Bone marrow (tissue), 2 donors: ENCODE measurements around the gene NSD2.

Experiments used
- DNase-seq, 2 donors: peaks; one replicate each; lab custom pipeline; 2025; lab: John Stamatoyannopoulos, UW

NSD2 gene

DNA sequence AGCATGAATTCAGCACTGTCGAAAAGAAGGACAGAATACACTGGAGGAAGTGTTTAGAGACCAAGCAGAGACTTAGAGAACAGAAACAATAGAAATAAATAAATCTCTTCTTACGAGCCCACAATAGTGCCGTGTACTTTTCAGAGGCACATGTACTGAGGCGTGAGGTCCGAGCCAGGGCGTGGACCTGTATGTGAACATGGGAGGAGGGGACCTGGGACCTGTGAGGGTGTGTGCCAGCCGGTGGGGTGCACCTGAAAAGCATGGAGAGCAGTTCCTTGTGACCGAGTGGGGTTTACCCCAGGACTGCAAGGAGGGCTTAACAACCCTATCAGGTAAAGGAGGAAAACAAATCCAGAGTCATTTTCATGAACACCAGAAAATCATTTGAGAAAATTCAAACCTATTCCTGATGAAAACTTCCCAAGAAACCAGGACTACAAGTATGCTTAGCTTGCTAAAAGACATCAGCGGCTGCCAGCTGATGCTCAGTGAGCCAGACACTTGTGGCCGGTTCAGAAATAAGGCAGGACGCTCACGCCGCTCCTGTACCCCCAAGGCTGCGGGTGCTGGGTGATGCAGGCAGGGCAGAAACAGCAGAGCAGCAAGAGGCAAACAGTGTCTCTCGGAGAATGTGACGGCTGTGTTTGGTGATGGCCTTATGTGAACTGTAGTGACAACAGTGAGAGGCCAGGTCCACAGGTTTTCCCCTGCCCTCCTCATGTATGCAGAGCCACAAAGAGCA, 100.4 kb downstream of the NSD2 start:
- DNase-seq = no peak

DNA sequence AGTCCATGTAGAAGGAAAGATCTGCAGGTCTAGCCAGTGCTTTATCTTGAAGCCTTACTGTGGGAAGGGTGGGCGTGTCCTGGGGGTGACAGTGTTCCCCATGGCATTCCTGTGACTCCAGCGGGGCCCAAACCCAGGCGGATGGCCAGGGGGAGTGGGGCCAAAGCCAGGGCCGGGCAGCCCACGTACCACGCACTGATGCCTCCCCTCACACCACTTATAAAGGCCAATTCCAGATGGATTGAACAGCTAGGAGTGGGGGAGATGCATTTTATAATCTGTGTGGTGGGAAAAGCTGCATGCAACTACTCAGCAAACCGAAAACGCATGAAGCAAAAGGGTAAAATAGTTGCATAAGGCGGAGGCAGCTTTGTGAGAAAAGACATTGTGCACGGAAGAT, 101.2 kb downstream of the NSD2 start:
- DNase-seq = no peak

DNA sequence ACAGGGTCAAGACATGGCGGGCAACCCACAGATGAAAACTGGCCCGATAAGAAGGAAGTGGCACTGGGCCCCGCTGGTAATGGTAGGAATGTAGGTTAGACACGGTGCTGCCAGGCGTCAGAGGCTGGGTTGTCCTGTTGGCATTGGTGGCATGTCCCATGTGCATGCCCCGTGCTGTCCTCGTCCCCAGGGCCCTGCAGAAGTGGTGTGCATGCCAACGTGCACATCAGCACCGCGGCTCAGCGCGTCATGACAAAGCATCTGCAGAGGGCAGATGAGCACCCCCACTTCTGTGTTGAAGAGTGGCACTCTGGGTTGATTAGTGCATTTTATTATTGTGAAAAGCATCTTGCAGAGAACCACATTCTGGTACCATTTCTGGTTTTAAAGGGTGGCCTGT, 102.0 kb downstream of the NSD2 start:
- DNase-seq = no peak

DNA sequence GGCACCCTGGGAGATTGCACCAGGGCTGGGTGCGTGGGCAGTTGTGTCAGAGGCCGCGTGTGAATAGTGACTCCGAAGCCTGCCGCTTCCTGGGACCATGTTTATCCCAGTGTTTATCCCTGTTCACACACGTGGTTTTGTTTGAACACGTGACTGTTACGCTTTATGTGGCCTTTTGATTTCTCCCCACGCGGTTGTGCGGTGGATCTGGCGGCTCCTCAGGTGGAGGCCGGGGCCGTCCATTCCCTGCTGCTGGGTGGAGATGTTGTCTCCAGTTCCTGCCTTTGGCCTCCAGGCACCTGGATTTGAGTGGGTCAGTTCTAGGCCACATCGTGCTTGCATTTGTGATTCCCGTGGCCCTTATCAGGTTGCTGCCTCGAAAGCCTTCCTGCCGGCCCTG, 102.5 kb downstream of the NSD2 start:
- DNase-seq = no peak

DNA sequence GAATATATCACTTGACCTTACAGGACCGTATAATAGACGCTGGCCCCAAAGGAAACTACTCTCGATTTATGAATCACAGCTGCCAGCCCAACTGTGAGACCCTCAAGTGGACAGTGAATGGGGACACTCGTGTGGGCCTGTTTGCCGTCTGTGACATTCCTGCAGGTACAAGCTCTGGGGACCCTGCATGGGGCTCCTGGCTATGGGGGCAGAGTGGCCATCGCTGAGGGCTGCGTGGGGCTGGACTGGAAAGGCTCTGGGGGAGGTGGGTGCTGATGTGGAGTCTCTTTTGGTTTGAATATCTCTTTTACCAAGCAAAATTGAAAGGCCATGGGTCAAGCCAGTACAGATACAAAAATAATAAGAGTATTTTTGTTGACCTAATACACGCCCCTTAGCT, 103.6 kb downstream of the NSD2 start:
- no peak for DNase-seq

DNA sequence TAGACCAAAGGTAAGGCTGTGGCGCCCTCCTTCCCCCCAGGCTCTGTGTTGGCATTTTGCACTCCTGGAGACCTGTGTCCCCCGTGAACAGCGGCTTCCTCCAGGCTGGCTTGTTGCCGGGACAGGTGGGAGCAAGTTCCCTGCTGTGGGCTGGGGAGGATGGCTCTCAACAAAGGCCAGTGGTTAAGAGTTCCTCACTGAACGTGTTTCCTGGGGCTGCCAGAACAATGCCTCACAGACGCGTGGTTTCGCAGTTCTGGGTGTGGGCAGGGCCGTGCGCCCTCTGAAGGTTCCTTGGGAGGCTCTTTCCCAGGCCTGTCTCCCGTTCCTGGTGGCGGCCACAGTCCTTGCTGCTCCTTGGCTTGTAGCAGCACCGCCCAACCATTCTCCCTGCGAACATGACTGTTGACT, 104.2 kb downstream of the NSD2 start:
- no peak for DNase-seq

DNA sequence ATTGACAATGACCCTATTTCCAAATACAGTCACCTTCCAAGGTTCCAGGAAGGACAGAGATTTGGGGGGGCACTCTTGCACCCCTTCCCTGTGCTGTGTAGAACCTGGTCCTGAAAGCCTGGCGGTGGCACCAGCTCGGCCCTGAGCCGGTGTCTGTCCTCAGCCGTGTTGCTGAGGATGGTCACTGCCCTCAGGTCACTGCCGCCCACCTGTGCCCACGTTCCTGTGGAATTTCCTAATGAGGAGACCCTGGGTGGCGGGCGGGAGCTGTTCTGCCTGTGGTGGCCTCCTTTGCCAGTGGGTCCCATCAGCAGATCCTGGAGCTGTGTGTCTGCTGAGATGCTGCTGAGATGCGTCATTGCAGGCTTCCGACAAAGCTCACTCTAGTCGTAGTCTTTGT, 104.7 kb downstream of the NSD2 start:
- DNase-seq = no peak

DNA sequence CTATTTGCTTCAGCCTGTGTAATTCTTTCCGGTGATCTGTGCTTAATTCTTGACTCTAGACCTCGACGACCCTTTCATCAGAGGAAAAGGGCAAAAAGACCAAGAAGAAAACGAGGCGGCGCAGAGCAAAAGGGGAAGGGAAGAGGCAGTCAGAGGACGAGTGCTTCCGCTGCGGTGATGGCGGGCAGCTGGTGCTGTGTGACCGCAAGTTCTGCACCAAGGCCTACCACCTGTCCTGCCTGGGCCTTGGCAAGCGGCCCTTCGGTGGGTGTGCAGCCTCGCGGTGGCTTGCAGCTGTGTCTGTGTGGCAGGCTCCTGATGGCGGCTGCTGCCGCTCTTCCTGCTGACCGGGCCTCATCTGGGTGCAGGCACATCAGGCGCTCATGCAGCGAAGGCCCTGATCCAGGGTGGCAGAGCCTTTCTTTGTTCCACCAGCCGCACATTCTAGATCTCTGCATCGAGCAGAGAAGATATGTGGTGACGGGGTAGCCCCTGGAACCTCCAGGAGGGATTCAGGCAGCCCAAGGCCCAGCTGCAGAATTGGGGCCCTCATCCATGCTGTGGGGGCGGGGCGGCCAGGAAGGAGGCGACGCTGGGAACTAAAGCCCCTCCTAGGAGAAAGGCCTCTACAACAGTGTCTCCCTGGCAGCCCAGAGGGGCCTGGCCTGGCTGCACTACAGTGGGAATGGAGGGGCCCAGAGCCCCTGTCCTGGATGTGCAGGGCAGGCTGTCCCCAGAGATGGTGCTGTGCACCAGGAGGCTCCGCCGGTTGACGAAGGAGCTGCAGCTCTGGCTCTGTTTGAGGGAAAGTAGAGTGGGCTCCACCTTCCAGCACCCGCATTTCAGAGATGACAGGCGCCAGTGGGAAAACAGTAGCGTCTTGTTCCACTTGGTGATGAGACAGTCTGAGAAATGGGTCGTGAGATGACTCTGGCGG, 105.5 kb downstream of the NSD2 start:
- DNase-seq = no peak

DNA sequence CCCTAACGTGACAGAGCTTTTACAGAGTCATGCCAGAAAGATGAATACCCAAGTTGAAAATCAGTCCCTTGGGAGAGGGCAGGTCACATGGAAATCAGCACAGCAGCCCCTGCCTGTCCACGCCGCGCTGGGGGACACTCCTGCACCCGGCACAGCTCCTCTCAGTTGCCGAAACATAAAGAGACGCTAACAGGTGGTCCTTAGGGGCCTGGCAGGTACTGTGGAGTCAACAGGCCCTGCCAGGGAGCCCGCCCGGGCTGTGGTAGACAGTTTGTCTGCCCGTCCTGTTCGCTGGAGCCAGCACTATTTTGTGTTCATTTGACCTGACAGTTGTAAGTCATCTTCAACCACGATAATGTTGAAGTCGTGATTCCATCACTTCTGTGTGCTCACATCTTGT, 107.0 kb downstream of the NSD2 start:
- DNase-seq = no peak

DNA sequence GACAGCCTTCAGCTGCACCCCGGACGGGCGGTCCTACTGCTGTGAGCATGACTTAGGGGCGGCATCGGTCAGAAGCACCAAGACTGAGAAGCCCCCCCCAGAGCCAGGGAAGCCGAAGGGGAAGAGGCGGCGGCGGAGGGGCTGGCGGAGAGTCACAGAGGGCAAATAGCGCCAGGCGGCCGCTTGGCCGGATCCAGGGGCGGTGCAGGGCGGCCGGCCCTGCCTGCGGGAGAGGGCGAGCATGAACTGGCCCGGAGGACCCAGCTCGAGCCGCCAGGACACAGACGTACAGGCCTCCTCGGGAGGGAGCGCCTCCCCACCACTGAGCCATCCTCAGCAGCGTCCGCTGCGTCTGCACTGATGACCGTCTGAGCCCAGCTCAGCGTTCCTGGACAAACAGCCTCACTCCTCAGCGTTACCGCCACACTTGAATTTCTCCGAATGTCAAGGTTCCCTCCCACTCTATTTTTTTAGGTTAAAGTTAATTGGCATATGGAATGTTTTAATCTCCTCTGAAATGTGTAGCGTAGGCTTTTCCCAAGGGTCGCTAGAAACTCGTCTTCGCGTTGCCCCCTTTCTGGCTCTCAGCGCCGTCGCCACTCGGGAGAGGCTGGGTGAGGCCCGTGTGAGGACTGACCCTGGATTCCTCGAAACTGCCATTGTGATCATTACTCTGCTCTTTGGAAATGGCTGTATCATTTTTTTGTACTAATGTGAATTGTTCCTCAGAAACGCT, 107.7 kb downstream of the NSD2 start:
- DNase-seq = no peak

DNA sequence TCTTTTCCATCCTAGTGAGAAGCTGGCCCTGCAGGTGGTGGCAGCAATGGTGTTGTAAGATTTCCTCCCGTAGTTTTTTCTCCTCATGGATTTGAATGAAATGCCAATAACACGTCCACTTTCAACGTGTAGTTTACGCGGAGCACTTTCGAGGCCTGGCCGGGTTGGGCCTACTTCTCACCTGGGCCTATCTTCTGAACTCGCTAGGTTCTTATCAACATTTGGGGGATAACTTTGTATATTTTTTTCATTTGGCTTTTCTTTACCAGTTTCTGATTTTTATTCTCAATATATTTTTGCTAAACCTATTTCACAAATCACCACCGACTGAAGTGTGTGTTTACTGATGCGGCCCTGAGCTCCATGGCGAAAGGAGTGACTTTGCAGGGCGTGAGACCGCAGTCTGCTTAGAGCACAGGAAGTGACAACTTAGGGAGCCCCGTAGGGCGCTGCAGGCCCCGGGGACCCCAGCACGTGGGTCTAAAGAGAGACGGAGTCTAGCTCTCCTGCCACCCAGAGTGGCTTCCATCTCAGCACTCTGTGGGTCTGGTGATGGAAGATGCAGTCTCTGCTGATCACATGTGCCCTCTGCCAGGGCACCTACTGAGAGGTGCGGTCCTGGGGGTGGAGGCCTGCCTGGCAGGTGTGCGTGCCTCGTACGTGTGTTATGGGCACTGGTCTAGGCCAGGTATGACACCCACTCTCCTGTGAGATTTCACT, 108.4 kb downstream of the NSD2 start:
- no peak for DNase-seq

DNA sequence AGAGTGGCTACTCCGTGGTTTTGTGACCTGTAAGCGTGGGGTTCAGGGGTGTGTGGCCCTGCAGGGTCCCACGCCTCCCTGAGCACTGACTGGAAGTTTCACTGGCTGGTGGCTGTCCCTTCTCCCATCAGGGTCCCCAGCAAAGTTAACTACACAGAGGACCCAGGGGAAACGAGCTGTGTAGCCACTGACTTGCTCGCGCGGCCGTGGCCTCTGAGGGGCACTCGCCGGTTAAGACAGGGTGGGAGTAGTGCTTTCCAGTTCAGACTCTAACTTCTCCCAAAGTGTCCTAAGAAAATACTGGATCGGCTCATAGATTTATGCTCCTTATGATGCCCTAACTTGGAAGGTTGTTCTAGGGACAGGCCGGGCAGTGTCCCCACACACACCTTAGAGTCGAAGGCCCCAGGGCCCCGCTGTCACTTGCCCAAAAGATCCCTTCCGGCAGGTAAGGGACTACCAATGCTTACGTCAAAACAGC, 109.4 kb downstream of the NSD2 start:
- DNase-seq = no peak

DNA sequence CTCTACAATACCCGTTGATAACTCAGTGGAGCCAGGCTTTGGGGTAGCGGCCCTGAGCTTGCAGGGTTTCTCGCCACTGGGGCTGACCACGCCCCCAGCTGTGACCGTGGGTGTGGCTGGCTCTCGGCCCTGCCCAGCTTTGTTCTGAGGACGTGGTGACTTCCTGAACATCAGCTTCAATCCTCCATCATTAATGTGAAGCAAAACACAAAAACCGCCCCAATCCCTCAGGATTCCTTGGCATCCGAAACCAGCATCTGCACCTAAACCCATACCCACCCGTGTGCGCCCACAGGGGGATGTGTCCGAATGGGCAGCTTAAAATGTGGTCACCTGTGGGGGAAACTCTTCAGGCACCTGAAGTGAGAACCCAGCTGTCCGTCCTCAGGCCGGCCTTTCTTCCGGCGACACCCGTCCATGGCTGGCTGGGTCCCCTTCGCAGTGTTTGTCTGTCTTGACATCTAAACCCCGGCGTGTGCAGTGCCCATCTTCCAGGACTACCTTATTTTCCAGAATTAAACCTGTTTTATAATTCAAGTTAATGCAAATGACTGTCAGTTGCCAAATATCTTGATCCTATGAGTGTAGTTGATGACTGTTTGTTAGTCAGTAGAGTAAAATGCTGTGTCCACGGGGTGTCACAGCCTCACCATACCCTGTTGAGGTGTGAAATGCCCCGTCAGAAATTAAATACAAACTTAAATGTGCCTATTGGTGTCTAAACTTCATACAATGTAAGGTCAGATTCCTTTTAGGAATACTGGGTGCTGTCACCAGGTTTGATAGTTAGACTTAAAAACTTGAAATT, 110.3 kb downstream of the NSD2 start:
- DNase-seq = no peak

DNA sequence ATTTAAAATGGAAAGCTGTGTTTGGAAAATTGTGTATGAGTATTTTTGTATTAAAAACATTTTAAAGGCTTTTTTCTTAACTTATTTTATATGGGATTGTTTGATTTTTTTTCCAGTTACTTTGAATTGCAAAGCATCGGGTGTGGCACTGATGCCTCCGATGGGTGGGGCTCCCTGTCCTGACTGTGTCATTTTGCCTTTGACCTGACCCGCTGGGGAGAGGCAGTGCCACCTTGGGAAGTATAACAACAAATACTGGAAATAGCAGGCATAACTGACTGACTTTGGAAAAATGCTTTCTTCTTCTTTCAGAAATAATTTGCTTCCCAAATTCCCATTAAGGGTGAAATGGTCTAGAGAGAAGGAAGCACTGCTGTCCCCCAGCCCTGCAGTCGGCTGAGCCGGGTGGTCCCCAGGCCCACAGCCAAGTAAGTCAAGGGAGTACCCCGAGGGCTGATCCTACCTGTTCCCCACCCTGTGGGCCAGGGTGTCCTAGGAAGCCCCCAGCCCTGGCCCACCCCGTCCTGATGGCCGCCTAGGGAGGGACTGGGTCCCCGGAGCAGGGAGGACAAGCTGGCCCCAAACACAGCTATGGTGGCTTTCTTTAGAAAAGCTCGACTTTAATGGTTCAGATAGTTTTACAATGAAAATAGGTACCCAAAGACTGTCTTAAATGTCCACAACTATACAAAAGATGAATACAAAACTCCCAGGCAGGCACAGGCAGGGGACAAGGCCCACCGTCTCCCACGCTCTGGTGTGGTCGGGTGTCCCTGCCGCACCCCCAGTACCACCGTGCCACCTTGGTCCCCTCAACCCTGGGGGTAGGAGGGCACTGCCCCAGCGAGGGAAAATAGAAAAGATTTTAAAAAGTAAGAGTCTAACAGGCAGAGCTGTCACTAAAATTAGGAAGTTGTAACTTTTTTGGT, 111.2 kb downstream of the NSD2 start:
- no peak for DNase-seq

DNA sequence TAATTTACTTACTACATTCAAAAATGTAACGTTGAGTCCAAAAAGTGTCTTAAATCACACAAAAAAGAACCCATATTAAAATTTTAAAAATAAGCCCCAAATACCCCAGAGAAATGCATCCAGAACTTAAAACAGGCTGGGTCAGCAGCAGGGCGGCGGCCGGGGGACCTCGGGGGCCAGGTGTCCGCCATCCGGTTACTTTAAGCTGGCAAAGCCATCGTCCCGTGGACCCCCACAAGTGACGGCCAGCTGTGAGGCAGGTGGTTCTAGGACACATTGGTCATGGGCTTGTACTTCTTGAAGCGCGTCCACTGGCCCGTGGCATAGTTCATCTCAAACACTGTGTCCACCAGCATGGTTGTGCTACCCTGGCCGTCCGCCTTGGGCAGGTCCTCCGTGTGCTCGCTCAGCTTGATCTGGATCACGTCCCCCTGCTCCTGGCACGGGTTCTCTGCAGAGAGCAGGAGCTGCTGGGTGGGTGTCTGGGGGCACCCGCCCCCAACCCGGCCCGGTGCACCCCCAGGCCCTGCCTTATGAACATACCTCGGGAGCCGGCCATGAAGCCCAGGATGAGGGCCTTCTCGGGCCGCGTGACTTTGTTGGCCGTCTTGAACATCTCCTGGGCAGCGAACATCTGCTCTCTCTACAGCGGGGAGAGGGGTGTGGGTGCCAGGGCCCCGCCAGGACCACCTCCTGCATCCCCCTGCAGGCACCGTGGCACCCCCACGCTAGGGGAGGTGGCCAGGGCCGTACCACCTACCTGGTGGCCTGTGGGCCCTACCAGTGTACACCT, 112.1 kb downstream of the NSD2 start:
- no peak for DNase-seq

DNA sequence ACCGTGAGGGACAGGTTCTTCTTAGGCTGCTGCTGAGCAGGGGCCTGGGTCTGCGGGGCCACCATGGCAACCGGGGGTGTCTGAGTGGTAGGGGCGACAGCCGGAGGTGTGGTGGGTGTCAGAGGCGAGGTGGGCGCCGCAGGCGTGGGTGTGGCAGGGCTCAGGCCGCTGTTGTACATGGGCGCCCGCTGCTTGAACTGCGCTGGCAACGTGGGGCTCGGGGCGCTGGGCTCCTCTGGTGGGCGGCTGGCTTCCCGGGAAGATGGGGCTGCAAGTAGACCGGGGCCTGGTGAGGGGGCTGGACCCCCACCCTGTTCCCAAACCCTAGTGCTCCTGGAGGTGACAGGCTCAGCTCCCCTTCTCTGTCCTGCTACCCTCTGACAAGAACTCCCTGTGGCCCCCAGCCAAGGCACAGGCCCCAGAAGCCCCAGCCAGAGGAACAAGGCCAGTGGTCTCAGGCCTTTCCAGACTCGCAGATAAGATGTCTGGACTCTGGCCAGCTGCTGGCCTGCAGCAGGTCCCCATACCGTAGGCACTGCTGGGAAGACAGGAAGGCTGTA, 112.7 kb downstream of the NSD2 start:
- DNase-seq = no peak

DNA sequence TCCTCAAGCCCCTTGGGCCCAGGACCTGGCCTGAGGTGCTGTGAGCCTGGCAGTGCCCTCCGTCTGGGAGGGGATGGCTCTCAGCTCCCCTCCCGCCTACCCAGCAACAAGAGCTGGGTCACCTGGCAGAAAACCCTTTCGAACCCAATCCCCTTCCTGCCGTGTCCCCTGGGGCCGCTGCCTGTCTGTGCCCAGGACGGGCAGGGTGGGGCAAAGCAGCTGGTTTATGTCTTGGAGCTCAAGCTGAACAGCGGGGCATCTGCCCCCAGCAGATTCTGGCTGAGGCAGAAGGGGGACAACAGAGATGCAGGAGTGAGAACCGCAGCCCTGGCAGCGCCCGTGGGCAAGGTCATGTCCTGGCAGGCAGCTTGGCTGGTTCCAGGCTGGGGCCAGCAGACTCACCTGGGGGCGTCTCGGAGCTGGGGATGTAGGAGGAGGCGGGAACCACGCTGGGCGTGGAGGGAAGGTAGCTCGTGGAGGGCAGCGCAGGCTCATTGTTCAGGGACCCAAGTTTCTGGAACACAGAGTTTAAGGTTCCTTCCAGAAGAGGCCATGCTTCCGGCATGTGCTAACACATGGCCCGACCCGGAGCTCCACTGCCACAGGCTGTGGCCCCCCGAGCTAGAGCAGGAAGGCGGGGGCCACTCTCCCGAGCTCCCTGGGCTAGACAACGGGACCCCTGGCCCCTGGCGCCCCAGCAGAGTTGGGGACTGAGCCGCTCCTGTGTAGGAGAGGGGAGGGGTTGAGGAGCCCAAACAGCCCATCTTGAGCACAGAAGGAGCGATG, 113.4 kb downstream of the NSD2 start:
- no peak for DNase-seq

DNA sequence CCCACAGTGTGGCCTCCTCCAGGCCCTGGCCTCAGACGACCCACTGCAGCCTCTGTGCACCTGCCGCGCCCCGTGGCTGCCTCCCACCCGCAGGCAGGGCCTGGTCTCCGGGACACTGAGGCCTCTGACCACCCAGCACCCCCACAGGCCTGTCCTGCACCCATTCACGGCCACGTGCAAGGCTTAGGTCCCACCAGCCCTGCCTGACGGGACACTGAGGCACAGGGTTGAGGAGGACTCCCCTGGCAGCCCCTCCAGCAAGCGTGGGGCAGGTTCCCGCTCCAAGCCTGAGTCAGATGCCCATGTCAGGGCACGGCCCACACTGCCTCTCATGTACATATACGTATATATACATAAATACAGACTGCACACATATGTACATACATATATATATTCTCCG, 114.1 kb downstream of the NSD2 start:
- no peak for DNase-seq
